SU-DHL-6 (cell line): ENCODE results near the gene OR10A2.

Source experiments
- EZH2phosphoT487 ChIP-seq: fragments of 200-600 bp; sonication (generic), shearing (Covaris generic); conservative IDR thresholded peaks from 2 replicates; pipeline ENCODE4 v1.6.1; 2018; ENCODE audit warnings: mild to moderate bottlenecking, antibody characterized with exemption, low read length, moderate library complexity, mixed read lengths
- TF ChIP-seq, protein P1 (sequence below): fragments of 200-600 bp; sonication (generic); IDR thresholded peaks from one replicate; pipeline ENCODE4 v1.5.1; 2017; ENCODE audit warnings: antibody characterized with exemption, mild to moderate bottlenecking, low read length, moderate library complexity; ENCODE audit not compliant: insufficient read depth, poor library complexity, severe bottlenecking

DNA sequence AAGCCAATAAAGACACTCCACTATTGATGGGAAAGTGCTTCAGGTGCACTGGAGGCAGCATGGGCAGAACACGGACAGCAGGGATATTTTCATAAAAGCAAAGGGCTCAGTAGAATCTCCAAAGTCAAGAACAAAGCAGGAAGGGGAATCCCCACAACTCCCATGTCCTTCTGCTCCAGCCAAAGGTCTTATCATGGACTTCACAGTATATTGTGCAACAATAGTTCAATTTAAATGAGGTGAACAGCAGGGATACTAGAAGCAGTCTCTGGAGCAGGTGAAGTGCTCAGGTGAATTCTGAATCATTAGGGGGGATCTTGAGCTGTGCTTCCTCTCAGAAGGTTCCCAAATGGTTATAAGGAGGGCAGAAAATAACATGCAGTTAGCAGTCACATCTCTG lies 36.1 kb downstream of the OR10A2 start:
- TF ChIP-seq, protein P1, sequence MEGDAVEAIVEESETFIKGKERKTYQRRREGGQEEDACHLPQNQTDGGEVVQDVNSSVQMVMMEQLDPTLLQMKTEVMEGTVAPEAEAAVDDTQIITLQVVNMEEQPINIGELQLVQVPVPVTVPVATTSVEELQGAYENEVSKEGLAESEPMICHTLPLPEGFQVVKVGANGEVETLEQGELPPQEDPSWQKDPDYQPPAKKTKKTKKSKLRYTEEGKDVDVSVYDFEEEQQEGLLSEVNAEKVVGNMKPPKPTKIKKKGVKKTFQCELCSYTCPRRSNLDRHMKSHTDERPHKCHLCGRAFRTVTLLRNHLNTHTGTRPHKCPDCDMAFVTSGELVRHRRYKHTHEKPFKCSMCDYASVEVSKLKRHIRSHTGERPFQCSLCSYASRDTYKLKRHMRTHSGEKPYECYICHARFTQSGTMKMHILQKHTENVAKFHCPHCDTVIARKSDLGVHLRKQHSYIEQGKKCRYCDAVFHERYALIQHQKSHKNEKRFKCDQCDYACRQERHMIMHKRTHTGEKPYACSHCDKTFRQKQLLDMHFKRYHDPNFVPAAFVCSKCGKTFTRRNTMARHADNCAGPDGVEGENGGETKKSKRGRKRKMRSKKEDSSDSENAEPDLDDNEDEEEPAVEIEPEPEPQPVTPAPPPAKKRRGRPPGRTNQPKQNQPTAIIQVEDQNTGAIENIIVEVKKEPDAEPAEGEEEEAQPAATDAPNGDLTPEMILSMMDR: no peak
- no peak for TF ChIP-seq EZH2phosphoT487
